ENCODE results near the gene CCR7.

DNA sequence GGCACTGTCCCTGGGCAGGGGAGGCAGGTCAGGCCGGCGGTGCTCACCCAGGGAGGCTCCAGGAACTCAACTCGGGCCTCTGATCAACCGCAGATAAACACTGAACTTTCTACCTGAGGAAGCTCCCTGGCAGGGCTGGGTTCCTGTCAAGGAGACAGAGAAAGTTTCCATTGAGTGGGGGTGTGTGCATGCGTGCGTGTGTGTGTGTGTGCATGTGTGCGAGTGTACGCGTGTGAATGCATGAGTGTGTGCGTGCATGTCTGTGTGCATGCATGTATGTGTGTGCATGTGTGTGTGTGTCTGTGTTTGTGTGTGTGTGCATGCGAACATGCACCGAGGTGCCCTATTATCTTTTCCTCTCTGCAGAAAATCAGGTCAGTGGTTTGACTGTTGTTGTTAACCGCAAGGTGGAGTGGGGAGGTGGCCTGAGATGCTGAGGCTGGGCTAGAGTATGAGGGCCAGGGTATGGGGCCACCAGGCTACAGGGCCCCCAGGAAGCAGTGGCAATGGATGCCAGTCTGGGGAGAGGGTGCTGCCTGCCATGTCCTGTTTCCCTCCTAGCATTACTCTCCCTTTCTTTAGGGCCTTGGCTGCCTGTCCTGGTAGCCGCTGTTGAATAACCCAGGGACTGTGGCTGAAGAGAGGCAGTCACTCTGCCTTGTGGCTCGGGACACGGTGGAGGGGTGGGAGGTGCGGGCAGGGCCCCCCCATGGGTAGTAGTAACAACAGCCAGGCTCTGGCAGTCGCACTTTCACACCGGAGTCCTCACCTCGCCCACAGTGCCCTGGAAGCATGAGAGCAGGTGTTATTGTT is 24.0 kb downstream of the CCR7 start:
- TF ChIP-seq, protein P1, sequence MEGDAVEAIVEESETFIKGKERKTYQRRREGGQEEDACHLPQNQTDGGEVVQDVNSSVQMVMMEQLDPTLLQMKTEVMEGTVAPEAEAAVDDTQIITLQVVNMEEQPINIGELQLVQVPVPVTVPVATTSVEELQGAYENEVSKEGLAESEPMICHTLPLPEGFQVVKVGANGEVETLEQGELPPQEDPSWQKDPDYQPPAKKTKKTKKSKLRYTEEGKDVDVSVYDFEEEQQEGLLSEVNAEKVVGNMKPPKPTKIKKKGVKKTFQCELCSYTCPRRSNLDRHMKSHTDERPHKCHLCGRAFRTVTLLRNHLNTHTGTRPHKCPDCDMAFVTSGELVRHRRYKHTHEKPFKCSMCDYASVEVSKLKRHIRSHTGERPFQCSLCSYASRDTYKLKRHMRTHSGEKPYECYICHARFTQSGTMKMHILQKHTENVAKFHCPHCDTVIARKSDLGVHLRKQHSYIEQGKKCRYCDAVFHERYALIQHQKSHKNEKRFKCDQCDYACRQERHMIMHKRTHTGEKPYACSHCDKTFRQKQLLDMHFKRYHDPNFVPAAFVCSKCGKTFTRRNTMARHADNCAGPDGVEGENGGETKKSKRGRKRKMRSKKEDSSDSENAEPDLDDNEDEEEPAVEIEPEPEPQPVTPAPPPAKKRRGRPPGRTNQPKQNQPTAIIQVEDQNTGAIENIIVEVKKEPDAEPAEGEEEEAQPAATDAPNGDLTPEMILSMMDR (conservative IDR thresholded peaks at IDR 0.05 in 1 of 2, IDR thresholded peaks at IDR 0.05 in 1 of 2; ENCODE audit: extremely low read depth in 1 of 2, insufficient read depth in 1 of 2, low read depth in 1 of 2, low read length in 2 of 2) = no peak
- no peak for TF ChIP-seq EZH2 (IDR thresholded peaks at IDR 0.05; ENCODE audit: borderline replicate concordance, low read length)
